Measurements from ENCODE around the gene C20orf202.

GRCh38 chr20:1229541-1229940 lies 26.3 kb downstream of the C20orf202 start:
- TF ChIP-seq, protein P1, sequence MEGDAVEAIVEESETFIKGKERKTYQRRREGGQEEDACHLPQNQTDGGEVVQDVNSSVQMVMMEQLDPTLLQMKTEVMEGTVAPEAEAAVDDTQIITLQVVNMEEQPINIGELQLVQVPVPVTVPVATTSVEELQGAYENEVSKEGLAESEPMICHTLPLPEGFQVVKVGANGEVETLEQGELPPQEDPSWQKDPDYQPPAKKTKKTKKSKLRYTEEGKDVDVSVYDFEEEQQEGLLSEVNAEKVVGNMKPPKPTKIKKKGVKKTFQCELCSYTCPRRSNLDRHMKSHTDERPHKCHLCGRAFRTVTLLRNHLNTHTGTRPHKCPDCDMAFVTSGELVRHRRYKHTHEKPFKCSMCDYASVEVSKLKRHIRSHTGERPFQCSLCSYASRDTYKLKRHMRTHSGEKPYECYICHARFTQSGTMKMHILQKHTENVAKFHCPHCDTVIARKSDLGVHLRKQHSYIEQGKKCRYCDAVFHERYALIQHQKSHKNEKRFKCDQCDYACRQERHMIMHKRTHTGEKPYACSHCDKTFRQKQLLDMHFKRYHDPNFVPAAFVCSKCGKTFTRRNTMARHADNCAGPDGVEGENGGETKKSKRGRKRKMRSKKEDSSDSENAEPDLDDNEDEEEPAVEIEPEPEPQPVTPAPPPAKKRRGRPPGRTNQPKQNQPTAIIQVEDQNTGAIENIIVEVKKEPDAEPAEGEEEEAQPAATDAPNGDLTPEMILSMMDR (IDR thresholded peaks at IDR 0.05) = no peak
- TF ChIP-seq ELF1 (IDR thresholded peaks at IDR 0.05) (no peak), TAF1 (IDR thresholded peaks at IDR 0.05; ENCODE audit: borderline replicate concordance, low read depth, low read length) (no peak), ZBTB33 (IDR thresholded peaks at IDR 0.05; ENCODE audit: borderline replicate concordance, low read depth) (no peak), GABPA (IDR thresholded peaks at IDR 0.05; ENCODE audit: low read depth) (no peak), EP300 (IDR thresholded peaks at IDR 0.05; ENCODE audit: borderline replicate concordance in 1 of 2, low read depth in 1 of 2, low read length in 1 of 2) (no peak), RXRA (IDR thresholded peaks at IDR 0.05; ENCODE audit: borderline replicate concordance, low read depth) (no peak), YY1 (IDR thresholded peaks at IDR 0.05; ENCODE audit: low read depth) (no peak), RAD21 (IDR thresholded peaks at IDR 0.05; ENCODE audit: low read length) (no peak)
- TF ChIP-seq, protein P2, sequence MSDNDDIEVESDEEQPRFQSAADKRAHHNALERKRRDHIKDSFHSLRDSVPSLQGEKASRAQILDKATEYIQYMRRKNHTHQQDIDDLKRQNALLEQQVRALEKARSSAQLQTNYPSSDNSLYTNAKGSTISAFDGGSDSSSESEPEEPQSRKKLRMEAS (IDR thresholded peaks at IDR 0.05; ENCODE audit: low read depth) = no peak
- TF ChIP-seq, protein P3, sequence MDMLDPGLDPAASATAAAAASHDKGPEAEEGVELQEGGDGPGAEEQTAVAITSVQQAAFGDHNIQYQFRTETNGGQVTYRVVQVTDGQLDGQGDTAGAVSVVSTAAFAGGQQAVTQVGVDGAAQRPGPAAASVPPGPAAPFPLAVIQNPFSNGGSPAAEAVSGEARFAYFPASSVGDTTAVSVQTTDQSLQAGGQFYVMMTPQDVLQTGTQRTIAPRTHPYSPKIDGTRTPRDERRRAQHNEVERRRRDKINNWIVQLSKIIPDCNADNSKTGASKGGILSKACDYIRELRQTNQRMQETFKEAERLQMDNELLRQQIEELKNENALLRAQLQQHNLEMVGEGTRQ (IDR thresholded peaks at IDR 0.05; ENCODE audit: borderline replicate concordance, low read depth, low read length) = no peak
- TF ChIP-seq, protein P4, sequence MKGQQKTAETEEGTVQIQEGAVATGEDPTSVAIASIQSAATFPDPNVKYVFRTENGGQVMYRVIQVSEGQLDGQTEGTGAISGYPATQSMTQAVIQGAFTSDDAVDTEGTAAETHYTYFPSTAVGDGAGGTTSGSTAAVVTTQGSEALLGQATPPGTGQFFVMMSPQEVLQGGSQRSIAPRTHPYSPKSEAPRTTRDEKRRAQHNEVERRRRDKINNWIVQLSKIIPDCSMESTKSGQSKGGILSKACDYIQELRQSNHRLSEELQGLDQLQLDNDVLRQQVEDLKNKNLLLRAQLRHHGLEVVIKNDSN (IDR thresholded peaks at IDR 0.05; ENCODE audit: borderline replicate concordance, low read depth) = no peak
- TF ChIP-seq, protein P5, sequence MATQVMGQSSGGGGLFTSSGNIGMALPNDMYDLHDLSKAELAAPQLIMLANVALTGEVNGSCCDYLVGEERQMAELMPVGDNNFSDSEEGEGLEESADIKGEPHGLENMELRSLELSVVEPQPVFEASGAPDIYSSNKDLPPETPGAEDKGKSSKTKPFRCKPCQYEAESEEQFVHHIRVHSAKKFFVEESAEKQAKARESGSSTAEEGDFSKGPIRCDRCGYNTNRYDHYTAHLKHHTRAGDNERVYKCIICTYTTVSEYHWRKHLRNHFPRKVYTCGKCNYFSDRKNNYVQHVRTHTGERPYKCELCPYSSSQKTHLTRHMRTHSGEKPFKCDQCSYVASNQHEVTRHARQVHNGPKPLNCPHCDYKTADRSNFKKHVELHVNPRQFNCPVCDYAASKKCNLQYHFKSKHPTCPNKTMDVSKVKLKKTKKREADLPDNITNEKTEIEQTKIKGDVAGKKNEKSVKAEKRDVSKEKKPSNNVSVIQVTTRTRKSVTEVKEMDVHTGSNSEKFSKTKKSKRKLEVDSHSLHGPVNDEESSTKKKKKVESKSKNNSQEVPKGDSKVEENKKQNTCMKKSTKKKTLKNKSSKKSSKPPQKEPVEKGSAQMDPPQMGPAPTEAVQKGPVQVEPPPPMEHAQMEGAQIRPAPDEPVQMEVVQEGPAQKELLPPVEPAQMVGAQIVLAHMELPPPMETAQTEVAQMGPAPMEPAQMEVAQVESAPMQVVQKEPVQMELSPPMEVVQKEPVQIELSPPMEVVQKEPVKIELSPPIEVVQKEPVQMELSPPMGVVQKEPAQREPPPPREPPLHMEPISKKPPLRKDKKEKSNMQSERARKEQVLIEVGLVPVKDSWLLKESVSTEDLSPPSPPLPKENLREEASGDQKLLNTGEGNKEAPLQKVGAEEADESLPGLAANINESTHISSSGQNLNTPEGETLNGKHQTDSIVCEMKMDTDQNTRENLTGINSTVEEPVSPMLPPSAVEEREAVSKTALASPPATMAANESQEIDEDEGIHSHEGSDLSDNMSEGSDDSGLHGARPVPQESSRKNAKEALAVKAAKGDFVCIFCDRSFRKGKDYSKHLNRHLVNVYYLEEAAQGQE (IDR thresholded peaks at IDR 0.05; ENCODE audit: low read depth, low read length) = no peak

All from SK-N-SH (cell line).